Lower leg skin (tissue), 4 donors: ENCODE results near the gene ROBO1. TPM values are rescaled to one million over a fixed set of nuclear protein-coding genes. Genes with fewer than 3 reads are reported as not detected.

Experiments used
- DNase-seq, 2 donors: peaks; one replicate each; pipeline ENCODE4 v3.0.0-alpha.2; 2019; ENCODE audit warnings: low spot score in 2 of 2
- H3K4me3 ChIP-seq: fragments of 200-600 bp; sonication (generic); 2 replicates; pipeline ENCODE4 v1.5.1; 2017; ENCODE audit warnings: mild to moderate bottlenecking, low read depth; ENCODE audit not compliant: poor library complexity, severe bottlenecking
- CTCF ChIP-seq, 3 donors: fragments of 450-650 bp; IDR thresholded peaks; one replicate each; pipeline ENCODE4 v1.5.1; 2016; ENCODE audit warnings: antibody characterized with exemption in 3 of 3, mild to moderate bottlenecking in 3 of 3, moderate library complexity in 2 of 3
- POLR2A ChIP-seq, 2 donors: fragments of 450-650 bp; IDR thresholded peaks; one replicate each; pipeline ENCODE4 v1.6.1; 2016 to 2017; ENCODE audit warnings: antibody characterized with exemption in 2 of 2, mild to moderate bottlenecking in 1 of 2, moderate library complexity in 1 of 2
- WGBS, 2 donors: methylation state at CpG; one replicate each; pipeline ENCODE4 v1.1.5; 2018; 5-methylcytosine and 5-hydroxymethylcytosine counted together
- intact Hi-C: fragments of 100-400 bp; cut with DNase I; formaldehyde crosslinking; loops from one replicate; pipeline ENCODE4 v1.15.0; 2023; ENCODE audit warnings: low total_unique reads
- total RNA-seq, 4 donors: library from RNA; depleted of rRNA; stranded (reverse); fragments of >200 nt; gene quantifications; one replicate each; pipeline ENCODE4 v1.1.0, GENCODE V29; 2016

The ROBO1 gene
- total RNA-seq, 4 donors from 2014 or later: 26.3 to 60.0 (median 51.0) TPM

- H3K4me3 ChIP-seq: no peak overlapping the region
- intact Hi-C loops: no loop called here
- 93 to 95% methylated on average over 1 of the region's 1 CpG for WGBS, 2 donors
- no peak for DNase-seq
- no peak for TF ChIP-seq POLR2A (IDR thresholded peaks at IDR 0.05)
- TF ChIP-seq CTCF (IDR thresholded peaks at IDR 0.05): no peak
Observed at GRCh38 chr3:78901544-78901943, 866.3 kb downstream of the ROBO1 start.

- TF ChIP-seq CTCF (IDR thresholded peaks at IDR 0.05): no peak
- TF ChIP-seq POLR2A (IDR thresholded peaks at IDR 0.05): no peak
- no peak for DNase-seq
- H3K4me3 ChIP-seq: no peak overlapping the region
- intact Hi-C loops: no loop called here
- WGBS, 2 donors: 80 to 83% methylated on average over 3 of the region's 3 CpGs
Observed at GRCh38 chr3:78900880-78901279, 866.9 kb downstream of the ROBO1 start.

GRCh38 chr3:78900426-78900825 is 867.4 kb downstream of the ROBO1 start:
- TF ChIP-seq POLR2A (IDR thresholded peaks at IDR 0.05): no peak
- no peak for TF ChIP-seq CTCF (IDR thresholded peaks at IDR 0.05)
- intact Hi-C loops: no loop called here
- DNase-seq: no peak
- H3K4me3 ChIP-seq: no peak overlapping the region
- WGBS, 2 donors: 93 to 94% methylated on average over 1 of the region's 1 CpG

- H3K4me3 ChIP-seq: no peak overlapping the region
- intact Hi-C loops: no loop called here
- DNase-seq: no peak
- TF ChIP-seq POLR2A (IDR thresholded peaks at IDR 0.05) (no peak), CTCF (IDR thresholded peaks at IDR 0.05) (no peak)
Observed at GRCh38 chr3:78895528-78895927, 872.3 kb downstream of the ROBO1 start.

GRCh38 chr3:78894787-78895186 is 873.0 kb downstream of the ROBO1 start:
- H3K4me3 ChIP-seq: no peak overlapping the region
- DNase-seq: no peak
- 84 to 89% methylated on average over 2 of the region's 2 CpGs for WGBS, 2 donors
- TF ChIP-seq CTCF (IDR thresholded peaks at IDR 0.05) (no peak), POLR2A (IDR thresholded peaks at IDR 0.05) (no peak)
- intact Hi-C loops: no loop called here

GRCh38 chr3:78893161-78893560 is 874.6 kb downstream of the ROBO1 start:
- no peak for TF ChIP-seq POLR2A (IDR thresholded peaks at IDR 0.05)
- TF ChIP-seq CTCF (IDR thresholded peaks at IDR 0.05): no peak
- no peak overlapping the region for H3K4me3 ChIP-seq
- no peak for DNase-seq
- intact Hi-C loops: no loop called here
- 88 to 95% methylated on average over 4 of the region's 4 CpGs for WGBS, 2 donors
